NCI-H82 (cell line): ENCODE results near the gene TMTC1.

Source experiments
- DNase-seq: peaks from one replicate; lab custom pipeline; 2025; lab: John Stamatoyannopoulos, UW

Gene TMTC1

GRCh38 chr12:29709496-29710040 lies 74.2 kb downstream of the TMTC1 start:
- no peak for DNase-seq

- no peak for DNase-seq
Measured at GRCh38 chr12:29709054-29709453, 74.7 kb downstream of the TMTC1 start.

DNA sequence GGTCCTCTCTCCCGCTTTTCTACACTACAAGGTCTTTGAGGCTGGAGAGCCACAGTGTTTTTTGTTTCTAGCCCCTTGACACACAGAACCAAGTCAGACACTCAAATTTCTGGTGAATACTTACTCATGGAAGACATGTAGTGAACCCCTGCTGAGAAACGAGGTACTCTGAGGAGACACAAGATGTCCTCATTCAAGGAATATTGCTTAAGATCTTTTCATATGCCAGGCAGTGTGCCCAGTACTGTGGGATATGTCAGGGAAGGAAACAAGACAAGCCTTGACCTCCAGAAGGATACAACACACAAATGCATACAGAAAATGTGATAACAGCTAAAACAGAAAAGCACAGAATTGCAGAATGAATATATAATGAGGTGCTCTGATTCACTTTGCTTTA lies 75.9 kb downstream of the TMTC1 start:
- no peak for DNase-seq

GRCh38 chr12:29706311-29706710 lies 77.4 kb downstream of the TMTC1 start:
- no peak for DNase-seq

DNA sequence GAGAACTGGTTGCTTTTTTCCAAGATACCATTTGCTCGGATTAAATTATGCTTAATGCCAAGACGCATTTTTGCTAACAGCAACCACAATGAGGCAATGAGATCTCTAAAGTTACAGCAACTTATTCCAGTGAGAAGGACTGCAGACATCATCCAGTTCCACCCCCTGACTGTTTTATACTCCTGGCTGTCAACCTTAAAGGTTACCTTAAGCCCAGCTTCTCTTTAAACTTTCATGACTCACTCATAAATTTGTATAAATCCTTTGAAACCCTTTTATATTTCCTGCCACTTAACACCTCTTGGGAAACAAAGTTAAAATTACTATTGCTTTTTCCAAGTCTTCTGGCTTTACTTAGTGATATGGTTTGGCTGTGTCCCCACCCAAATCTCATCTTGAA lies 80.2 kb downstream of the TMTC1 start:
- no peak for DNase-seq

DNA sequence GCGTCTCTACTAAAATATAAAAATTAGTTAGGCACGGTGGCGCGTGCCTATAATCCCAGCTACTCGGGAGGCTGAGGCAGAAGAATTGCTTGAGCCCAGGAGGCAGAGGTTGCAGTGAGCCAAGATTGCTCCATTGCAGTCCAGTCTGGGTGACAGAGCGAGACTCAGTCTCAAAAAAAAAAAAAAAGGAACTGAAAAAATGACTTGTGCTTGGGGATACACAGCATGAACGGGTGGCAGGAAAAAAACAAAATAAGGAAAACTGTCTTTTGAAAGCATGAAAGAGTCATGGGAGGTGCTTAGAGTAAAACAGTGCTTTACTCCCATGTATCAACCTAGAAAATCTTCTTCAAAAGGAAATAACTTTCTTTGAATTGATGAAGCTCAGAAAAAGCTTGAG lies 80.8 kb downstream of the TMTC1 start:
- no peak for DNase-seq

GRCh38 chr12:29702222-29702621 lies 81.5 kb downstream of the TMTC1 start:
- DNase-seq, result no peak

DNA sequence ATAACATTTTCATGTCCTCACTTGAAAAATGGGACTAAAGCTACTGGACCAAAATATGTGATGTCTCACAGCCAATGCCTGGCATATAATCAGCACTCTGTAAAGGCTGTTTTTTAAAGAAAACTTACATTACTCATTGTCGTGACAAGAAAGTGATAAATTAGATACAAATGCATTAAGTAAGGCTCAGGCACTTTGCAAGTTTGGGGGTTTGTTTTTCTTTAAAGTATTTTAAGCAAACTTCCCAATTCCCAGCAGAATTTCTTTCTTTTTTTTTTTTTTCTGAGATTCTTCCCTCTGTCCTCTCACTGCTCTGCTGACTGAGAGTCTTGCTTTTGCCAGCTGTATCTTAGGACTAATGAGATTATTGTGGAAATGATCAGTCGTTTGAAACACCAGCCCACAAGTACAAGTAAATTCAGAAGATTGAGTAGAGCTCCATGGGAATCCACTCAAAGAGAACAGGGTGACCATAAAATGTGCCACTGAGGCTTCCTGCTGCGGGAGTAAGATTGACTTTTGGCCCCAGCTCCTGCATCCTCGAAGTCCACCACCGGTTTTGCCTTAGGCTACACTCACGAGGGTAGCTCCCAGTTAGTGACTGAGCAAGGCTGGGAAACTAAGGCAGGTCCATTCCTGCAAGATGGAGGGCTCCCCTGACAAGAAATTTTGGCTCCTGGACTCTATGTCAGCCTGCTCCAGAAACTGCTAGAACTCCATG lies 82.8 kb downstream of the TMTC1 start:
- peak; percentile 60 for DNase-seq

GRCh38 chr12:29698756-29699155 lies 85.0 kb downstream of the TMTC1 start:
- DNase-seq, result no peak

DNA sequence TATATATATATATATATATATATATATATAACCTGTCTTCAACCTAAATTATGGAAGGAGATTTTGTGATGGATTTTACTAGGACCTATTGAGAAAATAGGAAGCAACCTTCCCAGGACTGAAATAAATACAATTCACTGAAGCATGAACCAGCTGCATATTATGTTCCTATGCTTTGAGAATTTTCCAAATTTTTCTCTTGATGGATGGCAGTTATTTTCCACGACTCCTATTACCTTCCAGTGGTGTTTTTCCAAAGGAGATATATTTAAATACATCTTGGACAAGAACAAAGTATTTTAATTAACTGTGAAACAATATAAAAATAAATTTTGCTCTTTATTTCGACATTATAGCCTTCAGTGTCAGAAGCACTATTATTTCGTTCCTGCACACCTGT lies 87.9 kb downstream of the TMTC1 start:
- DNase-seq, result no peak

DNA sequence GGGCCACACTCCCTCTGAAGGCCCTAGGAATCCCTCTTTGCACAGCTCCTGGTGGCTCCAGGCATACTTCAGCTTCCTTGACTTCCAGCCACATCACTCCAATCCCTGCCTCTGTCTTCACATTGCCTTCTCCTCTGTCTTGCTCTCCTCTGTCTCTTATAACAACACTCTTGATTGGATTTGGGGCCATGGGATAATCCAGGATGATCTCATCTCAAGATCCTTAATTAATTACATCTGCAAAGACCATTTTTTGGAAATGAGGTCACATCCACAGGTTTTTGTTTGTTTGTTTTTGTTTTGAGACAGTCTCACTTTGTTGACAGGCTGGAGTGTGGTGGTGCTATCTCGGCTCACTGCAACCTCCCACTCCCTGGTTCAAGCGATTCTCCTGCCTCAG lies 88.7 kb downstream of the TMTC1 start:
- peak; percentile 87 for DNase-seq

DNA sequence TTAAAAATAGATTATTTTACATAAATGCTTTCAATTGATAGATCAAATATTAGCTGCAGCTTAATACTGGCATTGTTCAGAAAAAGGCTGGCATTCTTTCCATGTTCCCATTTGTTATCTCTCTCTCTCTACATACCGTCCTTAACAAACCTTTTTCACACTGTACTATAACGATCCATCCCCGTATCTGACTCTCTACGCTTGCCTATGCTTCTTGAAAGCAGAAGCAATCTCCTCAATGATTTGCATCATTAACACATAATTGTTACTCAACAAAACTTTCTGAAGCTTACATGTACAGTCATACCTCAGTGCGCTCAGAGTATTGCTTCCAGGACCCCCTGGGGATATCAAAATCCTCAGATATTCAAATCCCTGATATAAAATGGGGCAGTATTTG lies 89.7 kb downstream of the TMTC1 start:
- no peak for DNase-seq

DNA sequence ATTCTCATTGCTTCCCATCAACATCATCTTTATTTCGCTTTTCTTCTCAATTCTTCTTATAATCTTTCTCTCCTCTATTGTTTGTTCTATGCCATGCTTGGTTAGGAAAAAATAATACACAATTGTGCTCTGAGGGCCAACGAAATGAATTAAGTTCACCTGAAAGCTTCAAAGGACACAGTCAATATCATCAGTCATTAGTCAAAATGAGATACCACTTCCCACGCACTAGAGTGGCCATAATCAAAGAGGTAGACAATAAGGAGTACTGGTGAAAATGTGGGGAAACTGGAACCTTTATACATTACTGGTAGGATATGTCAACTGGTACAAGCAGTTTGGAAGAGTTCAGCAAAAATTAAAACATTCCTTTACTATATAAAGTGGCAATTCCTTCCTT lies 91.5 kb downstream of the TMTC1 start:
- no peak for DNase-seq

DNA sequence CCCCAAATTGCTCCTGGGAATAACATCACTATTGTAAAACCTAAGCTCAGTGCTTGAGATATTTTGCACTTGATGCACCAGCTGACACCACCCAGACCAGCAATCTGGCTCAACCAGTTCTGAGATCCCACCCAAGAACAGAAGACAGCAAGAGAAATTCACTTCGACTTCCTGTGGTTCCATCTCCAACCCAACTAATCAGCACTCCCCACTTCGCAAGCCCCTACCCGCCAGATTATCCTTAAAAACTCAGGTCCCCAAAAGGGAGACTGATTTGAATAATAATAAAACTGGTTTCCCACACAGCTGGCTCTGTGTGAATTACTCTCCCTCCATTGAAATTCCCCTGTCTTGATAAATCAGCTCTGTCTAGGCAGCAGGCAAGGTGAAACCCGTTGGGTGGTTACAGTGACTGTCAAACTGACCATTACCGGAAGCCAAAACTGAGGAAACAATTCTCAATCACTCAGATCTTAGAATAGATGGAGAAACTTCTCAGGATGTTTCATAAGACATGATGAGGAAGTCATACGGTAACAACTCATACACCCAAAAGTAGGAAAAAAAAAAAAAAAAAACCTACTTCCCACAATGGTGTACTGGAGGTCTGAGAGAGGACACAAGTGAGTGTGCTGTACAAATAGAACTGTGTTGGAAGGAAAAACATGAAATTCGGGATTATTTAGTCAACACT lies 92.4 kb downstream of the TMTC1 start:
- no peak for DNase-seq

DNA sequence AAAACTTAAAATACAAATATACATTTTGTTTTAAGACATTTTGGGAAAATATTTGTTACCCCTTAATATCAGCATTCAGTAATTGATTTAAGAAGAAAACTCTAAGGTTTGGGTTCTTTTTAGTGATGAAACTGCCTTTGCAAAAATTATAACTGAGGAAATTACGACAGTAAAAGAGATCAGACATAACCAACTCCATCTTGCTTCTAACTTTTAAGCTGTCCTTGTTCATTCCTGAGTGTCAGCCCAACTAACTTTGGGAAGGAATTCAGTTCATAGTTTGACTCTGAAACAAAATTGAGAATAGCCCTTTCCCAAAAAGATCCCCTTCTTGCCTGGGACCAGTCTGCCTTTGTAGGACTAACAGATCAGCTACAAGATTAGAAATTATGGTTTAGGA lies 93.0 kb downstream of the TMTC1 start:
- no peak for DNase-seq

DNA sequence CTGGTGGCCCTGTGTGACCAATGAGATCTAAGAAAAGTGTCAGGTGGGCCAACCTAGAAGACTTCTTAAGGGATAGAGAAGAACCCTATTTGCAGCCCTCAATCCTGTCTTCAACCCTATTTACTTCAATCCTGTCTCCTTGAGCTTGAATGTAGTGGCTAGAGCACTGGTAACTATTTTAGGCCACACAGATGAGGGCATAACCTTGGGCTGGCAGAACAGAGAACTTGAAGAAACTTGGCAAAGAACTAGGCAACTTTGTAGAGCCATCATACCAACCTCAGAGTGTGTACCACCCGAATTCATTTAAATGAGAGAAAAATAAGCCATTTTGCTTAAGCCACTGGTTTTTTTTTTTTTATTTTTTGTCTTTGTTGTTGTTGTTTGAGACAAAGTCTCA lies 94.8 kb downstream of the TMTC1 start:
- DNase-seq, result no peak

GRCh38 chr12:29682088-29682487 lies 101.7 kb downstream of the TMTC1 start:
- DNase-seq, result no peak

GRCh38 chr12:29681370-29681769 lies 102.4 kb downstream of the TMTC1 start:
- DNase-seq, result no peak

DNA sequence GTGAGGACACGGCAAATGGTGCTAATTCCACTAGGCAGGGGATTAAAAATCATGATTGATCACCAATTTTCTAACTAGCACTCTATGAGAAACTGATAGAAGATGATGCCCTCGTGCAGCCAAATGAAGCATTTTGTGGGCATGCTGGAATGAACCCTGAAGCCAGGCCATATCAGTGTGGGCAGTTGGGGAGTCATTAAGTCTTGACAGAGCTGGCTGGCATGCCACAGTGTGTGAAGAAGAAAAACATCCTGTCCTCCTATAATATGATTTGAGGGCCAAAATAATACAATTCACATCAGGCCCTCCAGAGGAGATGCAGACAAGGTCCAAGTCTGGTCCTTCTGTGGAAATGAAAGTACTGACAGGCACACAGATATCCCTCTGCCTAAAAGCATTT lies 107.1 kb downstream of the TMTC1 start:
- no peak for DNase-seq

DNA sequence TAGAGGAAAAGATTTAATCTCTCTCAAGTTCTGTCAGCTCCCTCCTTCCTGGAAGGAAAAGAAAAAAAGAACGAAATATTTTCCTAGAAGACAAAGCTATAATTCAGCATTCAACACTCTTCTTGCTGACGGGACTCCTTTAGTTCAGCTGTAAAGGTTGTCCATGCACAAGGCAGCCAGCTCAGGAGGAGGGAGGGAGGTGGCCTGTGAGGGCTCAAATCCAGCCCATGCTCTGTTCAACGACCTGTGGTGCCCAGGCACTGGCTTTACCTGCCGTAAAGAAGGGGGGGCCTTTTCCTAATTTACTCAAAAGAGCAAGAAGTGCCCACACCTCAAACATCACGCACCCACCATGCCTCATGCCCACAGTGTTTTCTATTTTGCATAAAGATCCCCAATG lies 109.3 kb downstream of the TMTC1 start:
- DNase-seq, result no peak

- no peak for DNase-seq
Measured at GRCh38 chr12:29673346-29673745, 110.4 kb downstream of the TMTC1 start.

GRCh38 chr12:29672580-29672979 lies 111.2 kb downstream of the TMTC1 start:
- no peak for DNase-seq

DNA sequence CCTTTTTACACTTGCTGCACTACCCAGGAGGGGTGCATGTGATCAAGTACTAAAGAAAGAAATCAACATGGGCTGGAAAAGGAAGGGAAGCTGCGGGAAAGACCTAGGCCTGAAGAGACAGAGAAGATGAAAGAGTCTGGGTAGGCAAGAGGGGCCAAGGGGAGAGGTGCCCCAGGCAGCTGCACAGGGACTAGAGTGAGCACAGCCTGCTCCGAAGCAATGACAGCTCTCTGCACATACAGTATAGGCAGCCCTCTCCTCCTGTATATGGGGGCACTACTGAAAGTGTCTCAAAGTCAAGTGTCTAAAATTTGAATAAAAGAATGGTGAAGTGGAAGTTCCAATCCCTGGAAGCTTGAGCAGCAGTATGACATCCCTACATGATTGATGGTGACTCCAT lies 112.0 kb downstream of the TMTC1 start:
- DNase-seq, result no peak

DNA sequence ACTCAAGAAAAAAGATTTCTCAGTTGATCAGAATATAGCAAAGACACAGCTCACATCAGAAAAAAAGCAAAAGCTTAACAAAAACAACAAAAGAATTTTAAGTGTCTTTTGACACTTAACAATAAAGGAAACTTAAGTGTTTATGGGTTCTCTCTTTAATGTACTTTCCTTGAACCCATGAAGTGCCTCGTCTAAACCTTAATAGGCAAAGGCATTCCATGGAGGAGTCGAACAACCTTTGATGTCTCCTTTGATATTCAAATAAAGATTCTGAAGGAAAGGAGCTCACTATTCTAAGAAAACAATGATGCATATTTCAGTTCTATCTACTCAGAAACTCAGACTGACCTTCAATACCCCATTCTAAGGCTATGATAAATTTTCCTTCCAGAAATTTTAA lies 116.7 kb downstream of the TMTC1 start:
- DNase-seq, result no peak
